NCI-H187 (cell line): Measurements from ENCODE around the gene CRY2.

Experiments
- DNase-seq, 2 experiments: peaks; one replicate each; lab custom pipeline; 2025; lab: John Stamatoyannopoulos, UW

CRY2 gene

GRCh38 chr11:45930951-45931570, 83.8 kb downstream of the CRY2 start:
- no peak for DNase-seq

GRCh38 chr11:45931739-45932138, 84.5 kb downstream of the CRY2 start:
- DNase-seq: no peak

DNA sequence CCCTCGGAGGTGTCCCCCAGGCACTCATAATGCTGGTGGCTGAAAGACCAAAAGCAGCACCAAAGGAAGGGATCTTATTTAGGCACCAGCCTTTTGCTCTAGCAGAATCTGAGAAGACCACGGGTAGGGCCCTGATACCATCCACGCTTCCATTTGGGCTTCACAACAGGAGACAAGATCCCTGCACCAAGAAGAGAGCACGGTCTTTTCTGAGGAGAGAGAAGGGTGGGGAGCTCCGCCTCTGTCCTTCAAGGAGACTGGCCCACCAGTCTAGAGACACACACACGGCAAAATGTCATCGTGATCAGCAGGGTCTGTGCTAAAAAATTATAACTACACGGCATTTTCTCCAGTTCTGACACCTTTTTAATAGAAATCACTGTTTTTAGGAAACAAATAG, 84.9 kb downstream of the CRY2 start:
- no peak for DNase-seq
